Measurements from ENCODE around the gene GLB1L3.

- TF ChIP-seq CTCF (IDR thresholded peaks at IDR 0.05; ENCODE audit: low read depth, low read length, poor library complexity, severe bottlenecking), result no peak
- no peak for TF ChIP-seq EZH2phosphoT487 (IDR thresholded peaks at IDR 0.05; ENCODE audit: borderline replicate concordance, low read length)
Observed at GRCh38 chr11:134267966-134268365, 8.2 kb upstream of the GLB1L3 start.
